NB4 (cell line): ENCODE results near the gene LDAH.

ENCODE experiments used
- MYC ChIP-seq: IDR thresholded peaks from 2 replicates; pipeline ENCODE4 v1.6.1; 2011; ENCODE audit warnings: low read depth, low read length
- POLR2A ChIP-seq: IDR thresholded peaks from 2 replicates; pipeline ENCODE4 v1.6.1; 2011; ENCODE audit warnings: mild to moderate bottlenecking; ENCODE audit not compliant: insufficient read length; ENCODE audit errors: extremely low read depth
- TF ChIP-seq, protein P1 (sequence below): IDR thresholded peaks from one replicate; pipeline ENCODE4 v1.5.1; 2012; ENCODE audit warnings: low read depth, low read length
- TF ChIP-seq, protein P2 (sequence below): IDR thresholded peaks from 2 replicates; pipeline ENCODE4 v1.6.1; 2011; ENCODE audit warnings: low read depth, low read length

DNA sequence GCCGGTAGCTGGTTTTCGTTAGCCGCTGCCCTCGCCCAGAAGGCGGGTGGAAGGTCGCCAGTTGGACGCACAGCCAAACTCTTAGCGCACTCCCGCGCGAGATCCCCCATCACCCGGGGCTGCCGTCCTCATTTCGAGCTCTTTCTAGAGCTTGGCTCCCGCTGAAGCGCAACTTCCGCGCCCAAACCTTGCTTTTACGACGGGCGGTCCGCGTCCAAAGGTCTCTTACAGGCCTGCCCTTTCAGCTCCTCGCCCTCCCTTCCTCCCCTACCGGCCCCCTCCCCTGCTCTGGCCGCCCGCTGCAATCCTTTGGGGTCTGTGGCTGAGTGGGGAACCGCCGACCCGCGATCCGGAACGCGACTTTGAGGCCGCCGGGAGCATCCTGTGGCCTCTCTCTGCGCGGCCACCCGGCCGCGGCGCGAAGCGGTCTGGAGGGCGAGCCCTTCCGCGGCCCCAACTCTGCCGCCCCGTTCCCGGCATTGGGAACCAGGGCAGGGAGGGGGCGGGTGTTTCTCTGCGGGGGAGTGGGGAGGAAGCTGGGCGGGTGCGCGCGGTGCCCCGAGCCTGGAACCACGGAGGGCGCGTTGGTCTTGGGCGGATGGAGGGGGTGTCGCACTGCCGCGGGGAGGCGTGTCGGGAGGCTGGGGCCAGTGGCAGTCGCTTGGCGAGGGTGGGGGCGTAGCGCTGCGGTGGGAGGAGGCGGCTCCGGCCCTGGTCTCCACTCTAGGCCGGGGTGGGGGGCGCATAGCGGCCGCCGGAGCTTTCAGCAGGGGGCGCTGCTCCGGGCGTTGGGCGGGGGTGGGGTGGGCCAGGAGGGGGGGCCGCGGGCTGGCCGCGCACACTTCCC lies 156.4 kb downstream of the LDAH start, which contains the start of gene GDF7:
- TF ChIP-seq POLR2A (no peak), MYC (no peak)
- TF ChIP-seq, protein P1, sequence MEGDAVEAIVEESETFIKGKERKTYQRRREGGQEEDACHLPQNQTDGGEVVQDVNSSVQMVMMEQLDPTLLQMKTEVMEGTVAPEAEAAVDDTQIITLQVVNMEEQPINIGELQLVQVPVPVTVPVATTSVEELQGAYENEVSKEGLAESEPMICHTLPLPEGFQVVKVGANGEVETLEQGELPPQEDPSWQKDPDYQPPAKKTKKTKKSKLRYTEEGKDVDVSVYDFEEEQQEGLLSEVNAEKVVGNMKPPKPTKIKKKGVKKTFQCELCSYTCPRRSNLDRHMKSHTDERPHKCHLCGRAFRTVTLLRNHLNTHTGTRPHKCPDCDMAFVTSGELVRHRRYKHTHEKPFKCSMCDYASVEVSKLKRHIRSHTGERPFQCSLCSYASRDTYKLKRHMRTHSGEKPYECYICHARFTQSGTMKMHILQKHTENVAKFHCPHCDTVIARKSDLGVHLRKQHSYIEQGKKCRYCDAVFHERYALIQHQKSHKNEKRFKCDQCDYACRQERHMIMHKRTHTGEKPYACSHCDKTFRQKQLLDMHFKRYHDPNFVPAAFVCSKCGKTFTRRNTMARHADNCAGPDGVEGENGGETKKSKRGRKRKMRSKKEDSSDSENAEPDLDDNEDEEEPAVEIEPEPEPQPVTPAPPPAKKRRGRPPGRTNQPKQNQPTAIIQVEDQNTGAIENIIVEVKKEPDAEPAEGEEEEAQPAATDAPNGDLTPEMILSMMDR: no peak
- TF ChIP-seq, protein P2, sequence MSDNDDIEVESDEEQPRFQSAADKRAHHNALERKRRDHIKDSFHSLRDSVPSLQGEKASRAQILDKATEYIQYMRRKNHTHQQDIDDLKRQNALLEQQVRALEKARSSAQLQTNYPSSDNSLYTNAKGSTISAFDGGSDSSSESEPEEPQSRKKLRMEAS: no peak
